ENCODE measurements around the gene LANCL2. TPM values are rescaled to one million over a fixed set of nuclear protein-coding genes. Genes with fewer than 3 reads are reported as not detected.
A peak's percentile ranks its signal among the peaks of the same experiment; 100 is the strongest.

The LANCL2 gene
- total and polyA plus RNA-seq, 12 donors, result 3.1 to 11.1 (median 8.6) TPM

DNA sequence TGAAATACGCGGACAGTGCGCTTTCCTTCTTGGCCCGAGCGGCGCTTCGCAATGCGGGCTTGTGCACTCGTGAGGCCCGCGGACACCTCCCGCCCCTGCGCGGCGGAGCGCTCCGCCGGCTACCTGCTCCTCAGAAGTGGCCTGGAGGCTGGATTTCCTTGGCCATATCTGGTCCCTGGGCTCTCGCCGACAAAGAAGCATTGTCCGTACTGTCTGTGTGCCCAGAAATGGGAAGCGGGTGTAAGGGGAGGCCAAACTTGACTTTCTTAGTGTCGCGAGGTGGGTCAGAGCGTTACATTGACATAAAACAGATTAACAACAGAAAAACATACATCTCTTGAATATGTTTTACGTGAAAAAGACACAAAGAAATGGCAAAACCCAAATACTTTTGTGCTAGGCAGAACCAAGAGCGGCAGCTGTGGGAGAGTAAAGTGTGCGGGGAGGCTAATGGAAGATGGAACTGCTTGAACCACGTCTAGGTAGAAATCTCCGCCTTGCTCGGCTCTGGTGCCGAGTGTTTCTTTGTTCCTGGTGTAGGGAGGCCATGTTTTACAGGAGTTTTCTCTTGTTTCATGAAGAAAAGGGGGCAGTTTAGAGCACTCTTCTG lies 1.4 kb downstream of the LANCL2 start:
- TF ChIP-seq, protein P1, sequence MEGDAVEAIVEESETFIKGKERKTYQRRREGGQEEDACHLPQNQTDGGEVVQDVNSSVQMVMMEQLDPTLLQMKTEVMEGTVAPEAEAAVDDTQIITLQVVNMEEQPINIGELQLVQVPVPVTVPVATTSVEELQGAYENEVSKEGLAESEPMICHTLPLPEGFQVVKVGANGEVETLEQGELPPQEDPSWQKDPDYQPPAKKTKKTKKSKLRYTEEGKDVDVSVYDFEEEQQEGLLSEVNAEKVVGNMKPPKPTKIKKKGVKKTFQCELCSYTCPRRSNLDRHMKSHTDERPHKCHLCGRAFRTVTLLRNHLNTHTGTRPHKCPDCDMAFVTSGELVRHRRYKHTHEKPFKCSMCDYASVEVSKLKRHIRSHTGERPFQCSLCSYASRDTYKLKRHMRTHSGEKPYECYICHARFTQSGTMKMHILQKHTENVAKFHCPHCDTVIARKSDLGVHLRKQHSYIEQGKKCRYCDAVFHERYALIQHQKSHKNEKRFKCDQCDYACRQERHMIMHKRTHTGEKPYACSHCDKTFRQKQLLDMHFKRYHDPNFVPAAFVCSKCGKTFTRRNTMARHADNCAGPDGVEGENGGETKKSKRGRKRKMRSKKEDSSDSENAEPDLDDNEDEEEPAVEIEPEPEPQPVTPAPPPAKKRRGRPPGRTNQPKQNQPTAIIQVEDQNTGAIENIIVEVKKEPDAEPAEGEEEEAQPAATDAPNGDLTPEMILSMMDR (IDR thresholded peaks at IDR 0.05), result no peak
- ATAC-seq, result peak; percentile 3 to 53 (median 41)
- H3K36me3 ChIP-seq, result no peaks in the 10 kb centered on the region
- WGBS, 2 donors, result 0 to 1% methylated on average over 32 of the region's 32 CpGs
- intact Hi-C loops (cut with DNase I), result loop anchor here in 4 of 10 donors (5.0 to 10.0 kb wide), 7 partner anchors 62 to 609 kb away; partner anchors contain the start of genes NIPSNAP2 (in 1 of the 4), SEC61G (in 1 of the 4) and ZNF713 (in 1 of the 4)
- H3K4me3 ChIP-seq, result peak overlapping the region; percentile 78 to 99 (median 93)
- H3K4me1 ChIP-seq, result peaks cover 4 to 27% (median 22%) of the 10 kb centered on the region in 9 donors
- peak overlapping the region; percentile 98 to 100 (median 100) for H3K27ac ChIP-seq
- DNase-seq, result no peak
- H3K9me3 ChIP-seq, result no peaks in the 10 kb centered on the region
- no peaks in the 10 kb centered on the region for H3K27me3 ChIP-seq

DNA sequence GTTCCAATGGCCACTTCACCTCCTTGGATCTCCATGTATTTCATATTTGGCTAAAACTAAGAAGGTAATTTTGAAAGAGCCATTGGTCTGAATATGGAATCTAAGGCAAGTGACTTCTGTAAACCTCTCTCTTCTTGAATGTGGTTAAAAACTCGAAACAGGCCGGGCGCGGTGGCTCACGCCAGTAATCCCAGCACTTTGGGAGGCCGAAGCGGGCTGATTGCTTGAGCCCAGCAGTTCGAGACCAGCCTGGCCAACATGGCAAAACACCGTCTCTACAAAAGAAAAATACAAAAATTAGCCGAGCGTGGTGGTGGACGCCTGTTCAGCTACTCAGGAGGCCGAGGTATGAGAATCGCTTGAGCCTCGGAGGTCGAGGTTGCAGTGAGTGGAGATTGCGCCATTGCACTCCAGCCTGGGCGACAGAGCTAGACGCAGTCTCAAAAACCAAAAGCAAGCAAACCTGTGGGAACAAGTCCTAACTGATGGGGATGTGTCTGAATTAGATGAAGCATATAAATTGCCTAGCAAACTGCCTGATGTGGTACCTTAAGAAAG lies 2.2 kb downstream of the LANCL2 start:
- H3K4me3 ChIP-seq, result peak overlapping the region in 7 of 10 donors; percentile 78 to 99 (median 98)
- ATAC-seq (no peak), DNase-seq (no peak)
- peaks cover 4 to 27% (median 22%) of the 10 kb centered on the region in 9 donors for H3K4me1 ChIP-seq
- TF ChIP-seq, protein P1 (IDR thresholded peaks at IDR 0.05), result no peak
- 97 to 98% methylated on average over 19 of the region's 19 CpGs for WGBS, 2 donors
- no peaks in the 10 kb centered on the region for H3K27me3 ChIP-seq
- intact Hi-C loops (cut with DNase I), result loop anchor here in 4 of 10 donors (5.0 to 10.0 kb wide), 7 partner anchors 63 to 610 kb away; partner anchors contain the start of genes NIPSNAP2 (in 1 of the 4), SEC61G (in 1 of the 4) and ZNF713 (in 1 of the 4)
- H3K9me3 ChIP-seq, result no peaks in the 10 kb centered on the region
- peak overlapping the region in 2 of 10 donors; percentile 99 to 100 for H3K27ac ChIP-seq
- no peaks in the 10 kb centered on the region for H3K36me3 ChIP-seq

DNA sequence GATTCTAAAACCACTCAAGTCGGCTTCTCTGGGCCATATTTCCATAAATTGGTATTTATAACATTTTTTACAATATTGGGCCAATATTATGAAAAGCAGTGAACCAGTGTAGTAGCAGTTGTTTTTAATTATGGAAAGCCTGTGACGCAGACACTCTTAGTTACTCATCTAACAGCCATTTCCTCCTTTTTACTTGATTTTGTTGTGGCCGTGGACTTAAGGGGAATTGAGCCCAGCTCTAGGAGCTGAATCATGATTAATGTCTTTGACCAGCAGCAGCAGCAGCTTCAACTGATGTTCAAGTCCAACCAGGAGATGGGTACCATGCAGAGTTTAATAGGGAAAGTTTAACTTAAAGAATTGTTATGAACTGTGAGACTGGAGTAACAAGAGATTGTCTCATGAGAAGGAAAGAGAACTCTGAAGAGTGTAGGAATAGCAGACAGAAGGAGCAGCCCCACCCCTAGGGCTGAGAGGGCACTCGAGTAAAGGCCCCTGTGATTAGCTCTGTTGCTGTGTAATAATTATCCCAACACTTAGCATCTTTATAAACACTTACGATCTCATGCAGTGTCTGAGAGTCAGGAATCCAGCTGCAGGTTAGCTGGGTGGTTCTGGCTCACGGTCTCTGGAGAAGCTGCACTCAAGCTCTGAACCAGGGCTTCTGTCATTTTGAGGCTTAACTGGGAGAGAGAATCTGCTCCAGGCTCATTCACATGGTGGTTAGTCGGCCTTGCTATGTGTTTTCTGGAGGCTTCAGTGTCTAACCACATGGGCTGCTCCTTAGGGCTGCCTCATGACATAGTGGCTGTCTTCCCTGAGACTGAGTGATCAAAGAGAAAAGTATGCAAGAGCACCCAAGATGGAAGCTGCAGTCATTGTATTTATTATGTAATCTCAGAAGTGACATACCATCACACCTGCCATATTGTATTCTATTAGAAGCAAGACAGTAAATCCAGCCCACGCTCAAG lies 4.6 kb downstream of the LANCL2 start:
- ATAC-seq (no peak), DNase-seq (no peak)
- Histone ChIP-seq H3K9me3 (no peaks in the 10 kb centered on the region), H3K27me3 (no peaks in the 10 kb centered on the region), H3K4me1 (peaks cover 4 to 23% (median 18%) of the 10 kb centered on the region in 9 donors), H3K36me3 (no peaks in the 10 kb centered on the region), H3K27ac (no peak overlapping the region), H3K4me3 (no peak overlapping the region)
- TF ChIP-seq, protein P1 (IDR thresholded peaks at IDR 0.05), result no peak
- intact Hi-C loops (cut with DNase I), result loop anchor here in 4 of 10 donors (5.0 to 10.0 kb wide), 7 partner anchors 65 to 612 kb away; partner anchors contain the start of genes NIPSNAP2 (in 1 of the 4), SEC61G (in 1 of the 4) and ZNF713 (in 1 of the 4)
- WGBS, 2 donors, result 89% methylated on average over 8 of the region's 8 CpGs

DNA sequence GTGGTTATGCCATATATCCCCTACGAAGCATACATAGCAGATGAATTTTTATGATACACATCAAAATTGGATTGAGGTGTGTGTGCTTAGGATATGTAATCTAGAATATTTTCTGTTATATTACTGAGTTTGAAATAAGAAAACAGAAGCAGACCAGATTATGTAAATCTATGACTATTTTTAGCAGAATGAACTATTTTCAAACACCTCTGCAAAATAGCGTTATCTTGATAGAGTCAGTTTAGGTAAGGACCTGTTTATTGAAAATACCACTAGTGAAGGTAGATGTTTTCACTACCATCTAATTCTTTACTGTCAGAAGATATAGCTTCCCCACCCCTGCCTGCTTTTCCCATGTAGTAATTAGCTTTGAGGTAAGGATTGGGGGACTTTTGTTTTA lies 9.1 kb downstream of the LANCL2 start:
- no peak overlapping the region for H3K27ac ChIP-seq
- TF ChIP-seq, protein P1 (IDR thresholded peaks at IDR 0.05), result no peak
- intact Hi-C loops (cut with DNase I), result no loop called here
- no peak for DNase-seq
- 91 to 93% methylated on average over 2 of the region's 2 CpGs for WGBS, 2 donors
- H3K27me3 ChIP-seq, result no peaks in the 10 kb centered on the region
- no peaks in the 10 kb centered on the region for H3K36me3 ChIP-seq
- no peak overlapping the region for H3K4me3 ChIP-seq
- no peaks in the 10 kb centered on the region for H3K9me3 ChIP-seq
- no peaks in the 10 kb centered on the region for H3K4me1 ChIP-seq
- ATAC-seq, result no peak
